ENCODE results near the gene SLC45A2. TPM values are rescaled to one million over a fixed set of nuclear protein-coding genes. Genes with fewer than 3 reads are reported as not detected.

Gene SLC45A2
- total RNA-seq, 1 donor from 2014 or later, result not detected

GRCh38 chr5:33905381-33905780, 79.1 kb downstream of the SLC45A2 start:
- no peak for DNase-seq (ENCODE audit: low read depth)
- TF ChIP-seq CTCF (conservative IDR thresholded peaks at IDR 0.05; ENCODE audit: low read depth, low read length), result no peak
- H3K4me3 ChIP-seq (ENCODE audit: low read depth, low read length), result no peak overlapping the region

- no peak for TF ChIP-seq CTCF (conservative IDR thresholded peaks at IDR 0.05; ENCODE audit: low read depth, low read length)
- no peak for DNase-seq (ENCODE audit: low read depth)
- H3K4me3 ChIP-seq (ENCODE audit: low read depth, low read length), result no peak overlapping the region
Observed at GRCh38 chr5:33903118-33903517, 81.4 kb downstream of the SLC45A2 start.

- no peak overlapping the region for H3K4me3 ChIP-seq (ENCODE audit: low read depth, low read length)
- no peak for DNase-seq (ENCODE audit: low read depth)
- no peak for TF ChIP-seq CTCF (conservative IDR thresholded peaks at IDR 0.05; ENCODE audit: low read depth, low read length)
Observed at GRCh38 chr5:33901156-33901555, 83.3 kb downstream of the SLC45A2 start.

Other genes with a start within 250 kb of the SLC45A2 start
- gene ADAMTS12, start 92.7 kb downstream of the SLC45A2 start, total RNA-seq, result 2.1 and 3.3 TPM in 2 replicates
- gene RXFP3, start 48.3 kb downstream of the SLC45A2 start, total RNA-seq, result not detected in 2 replicates
- gene AMACR, start 23.4 kb upstream of the SLC45A2 start, total RNA-seq, result 5.4 and 6.4 TPM in 2 replicates
- gene C1QTNF3, start 58.5 kb upstream of the SLC45A2 start, total RNA-seq, result 0.36 and 2.8 TPM in 2 replicates